ENCODE data around the gene GRID1. TPM values are rescaled to one million over a fixed set of nuclear protein-coding genes. Genes with fewer than 3 reads are reported as not detected.
A peak's percentile ranks its signal among the peaks of the same experiment; 100 is the strongest.

GRID1 gene
- polyA plus RNA-seq, 4 donors, result 0.27 to 1.1 (median 0.40) TPM; not detected in 1

DNA sequence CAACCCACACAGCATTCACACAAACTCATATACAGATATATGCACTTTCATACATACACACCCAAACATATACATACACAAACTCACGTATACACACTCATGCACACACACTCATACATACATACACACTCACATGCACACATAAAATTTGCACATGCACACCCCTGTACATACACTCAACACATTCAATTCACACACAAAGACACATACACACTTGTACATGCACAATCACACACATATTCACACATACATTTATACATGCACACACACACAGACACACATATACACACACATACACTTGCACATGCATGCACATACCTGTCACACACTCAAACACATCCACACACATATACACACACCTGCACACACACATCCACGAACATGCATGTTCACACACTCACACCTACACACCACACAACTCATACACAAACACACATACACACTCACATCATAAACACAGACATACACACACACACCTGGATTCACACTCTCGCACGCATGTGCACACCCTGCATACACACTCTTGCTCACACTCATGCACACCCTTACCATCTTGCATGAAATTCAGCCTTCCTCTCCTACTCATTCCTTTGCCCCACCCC lies 451.2 kb downstream of the GRID1 start:
- no peaks in the 10 kb centered on the region for H3K9me3 ChIP-seq (ENCODE audit: control insufficient read depth in 2 of 2, insufficient read depth in 1 of 2, low read depth in 1 of 2, low read length in 1 of 2)
- no peak overlapping the region for H3K4me3 ChIP-seq (ENCODE audit: low read depth in 1 of 3, low read length in 3 of 3)
- DNase-seq (no peak), FAIRE-seq (no peak)
- H3K27ac ChIP-seq (ENCODE audit: low read depth in 1 of 3, low read length in 2 of 3), result no peak overlapping the region
- no peaks in the 10 kb centered on the region for H3K27me3 ChIP-seq (ENCODE audit: control insufficient read depth in 3 of 3, insufficient read depth in 3 of 3, low read length in 3 of 3)
- 81 to 92% (median 88%) methylated on average over 4 of the region's 4 CpGs for WGBS, 3 donors
- H3K36me3 ChIP-seq (ENCODE audit: control insufficient read depth in 3 of 3, insufficient read depth in 2 of 3, low read depth in 1 of 3, low read length in 3 of 3), result no peaks in the 10 kb centered on the region
- H3K4me1 ChIP-seq (ENCODE audit: control insufficient read depth in 3 of 3, insufficient read depth in 2 of 3, low read depth in 1 of 3, low read length in 2 of 3), result no peaks in the 10 kb centered on the region

DNA sequence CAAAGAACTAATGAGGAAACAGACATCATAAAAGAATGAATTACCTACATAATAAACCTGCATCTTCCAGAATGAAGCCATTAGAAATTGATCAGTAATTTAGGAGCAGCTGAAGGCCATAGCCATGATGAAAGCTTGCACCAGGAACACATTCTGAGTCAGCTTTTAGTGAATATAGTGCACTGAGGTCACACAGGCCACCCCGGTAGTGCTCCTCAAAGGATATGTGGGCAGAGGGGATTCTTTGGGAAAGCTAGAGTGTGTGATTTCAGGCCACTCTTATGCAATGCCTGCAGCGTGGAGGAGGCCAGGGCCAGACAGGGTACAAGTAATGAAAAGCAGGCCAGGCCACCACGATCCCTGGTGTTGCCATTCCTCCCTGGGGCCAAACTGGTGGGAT lies 451.9 kb downstream of the GRID1 start:
- DNase-seq (no peak), FAIRE-seq (no peak)
- 79 to 95% (median 80%) methylated on average over 3 of the region's 3 CpGs for WGBS, 3 donors
- Histone ChIP-seq H3K9me3 (ENCODE audit: control insufficient read depth in 2 of 2, insufficient read depth in 1 of 2, low read depth in 1 of 2, low read length in 1 of 2) (no peaks in the 10 kb centered on the region), H3K4me3 (ENCODE audit: low read depth in 1 of 3, low read length in 3 of 3) (no peak overlapping the region), H3K36me3 (ENCODE audit: control insufficient read depth in 3 of 3, insufficient read depth in 2 of 3, low read depth in 1 of 3, low read length in 3 of 3) (no peaks in the 10 kb centered on the region), H3K4me1 (ENCODE audit: control insufficient read depth in 3 of 3, insufficient read depth in 2 of 3, low read depth in 1 of 3, low read length in 2 of 3) (no peaks in the 10 kb centered on the region), H3K27ac (ENCODE audit: low read depth in 1 of 3, low read length in 2 of 3) (no peak overlapping the region), H3K27me3 (ENCODE audit: control insufficient read depth in 3 of 3, insufficient read depth in 3 of 3, low read length in 3 of 3) (no peaks in the 10 kb centered on the region)

DNA sequence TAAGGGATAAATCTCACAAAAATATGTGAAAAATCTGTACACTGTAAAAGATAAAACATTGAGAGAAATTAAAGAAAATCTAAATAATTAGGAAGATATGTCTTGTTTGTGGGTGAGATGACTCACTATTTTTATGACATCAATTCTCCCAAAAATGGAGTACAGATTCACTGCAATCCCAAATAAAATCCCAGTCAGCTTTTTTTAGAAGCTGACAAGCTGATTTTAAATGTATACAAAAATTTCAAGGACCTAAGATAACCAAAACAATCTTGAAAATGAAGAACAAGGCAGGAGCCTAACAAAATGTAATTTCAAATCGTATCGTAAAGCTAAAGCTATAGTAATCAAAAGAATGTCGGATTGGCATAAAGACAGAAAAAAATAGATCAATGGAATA lies 458.1 kb downstream of the GRID1 start:
- H3K9me3 ChIP-seq (ENCODE audit: control insufficient read depth in 2 of 2, insufficient read depth in 1 of 2, low read depth in 1 of 2, low read length in 1 of 2), result no peaks in the 10 kb centered on the region
- no peaks in the 10 kb centered on the region for H3K36me3 ChIP-seq (ENCODE audit: control insufficient read depth in 3 of 3, insufficient read depth in 2 of 3, low read depth in 1 of 3, low read length in 3 of 3)
- DNase-seq, result no peak
- H3K27ac ChIP-seq (ENCODE audit: low read depth in 1 of 3, low read length in 2 of 3), result no peak overlapping the region
- peak; percentile 39 for FAIRE-seq
- no peaks in the 10 kb centered on the region for H3K4me1 ChIP-seq (ENCODE audit: control insufficient read depth in 3 of 3, insufficient read depth in 2 of 3, low read depth in 1 of 3, low read length in 2 of 3)
- WGBS, 3 donors, result 72 to 89% (median 79%) methylated on average over 3 of the region's 3 CpGs
- no peak overlapping the region for H3K4me3 ChIP-seq (ENCODE audit: low read depth in 1 of 3, low read length in 3 of 3)
- no peaks in the 10 kb centered on the region for H3K27me3 ChIP-seq (ENCODE audit: control insufficient read depth in 3 of 3, insufficient read depth in 3 of 3, low read length in 3 of 3)

DNA sequence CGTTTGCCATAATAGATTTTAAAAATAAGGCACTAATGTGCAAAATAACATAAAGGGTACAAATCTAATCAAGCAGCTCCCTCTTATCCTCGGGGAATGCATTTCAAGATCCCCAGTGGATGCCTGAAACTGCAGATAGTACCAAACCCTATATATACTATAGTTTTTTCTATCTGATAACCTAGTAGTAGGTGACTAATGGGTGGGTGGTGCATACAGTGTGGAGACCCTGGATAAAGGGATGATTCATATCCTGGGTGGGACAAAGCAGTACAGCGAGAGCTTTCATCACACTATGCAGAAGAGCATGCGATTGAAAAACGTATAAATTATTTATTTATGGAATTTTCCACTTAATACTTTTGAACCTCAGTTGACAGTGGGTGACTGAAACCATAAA lies 464.5 kb downstream of the GRID1 start:
- H3K36me3 ChIP-seq (ENCODE audit: control insufficient read depth in 3 of 3, insufficient read depth in 2 of 3, low read depth in 1 of 3, low read length in 3 of 3), result no peaks in the 10 kb centered on the region
- no peaks in the 10 kb centered on the region for H3K27me3 ChIP-seq (ENCODE audit: control insufficient read depth in 3 of 3, insufficient read depth in 3 of 3, low read length in 3 of 3)
- DNase-seq (no peak), FAIRE-seq (no peak)
- no peak overlapping the region for H3K27ac ChIP-seq (ENCODE audit: low read depth in 1 of 3, low read length in 2 of 3)
- no peak overlapping the region for H3K4me3 ChIP-seq (ENCODE audit: low read depth in 1 of 3, low read length in 3 of 3)
- H3K4me1 ChIP-seq (ENCODE audit: control insufficient read depth in 3 of 3, insufficient read depth in 2 of 3, low read depth in 1 of 3, low read length in 2 of 3), result no peaks in the 10 kb centered on the region
- 59 to 74% (median 66%) methylated on average over 5 of the region's 5 CpGs for WGBS, 3 donors
- no peaks in the 10 kb centered on the region for H3K9me3 ChIP-seq (ENCODE audit: control insufficient read depth in 2 of 2, insufficient read depth in 1 of 2, low read depth in 1 of 2, low read length in 1 of 2)

DNA sequence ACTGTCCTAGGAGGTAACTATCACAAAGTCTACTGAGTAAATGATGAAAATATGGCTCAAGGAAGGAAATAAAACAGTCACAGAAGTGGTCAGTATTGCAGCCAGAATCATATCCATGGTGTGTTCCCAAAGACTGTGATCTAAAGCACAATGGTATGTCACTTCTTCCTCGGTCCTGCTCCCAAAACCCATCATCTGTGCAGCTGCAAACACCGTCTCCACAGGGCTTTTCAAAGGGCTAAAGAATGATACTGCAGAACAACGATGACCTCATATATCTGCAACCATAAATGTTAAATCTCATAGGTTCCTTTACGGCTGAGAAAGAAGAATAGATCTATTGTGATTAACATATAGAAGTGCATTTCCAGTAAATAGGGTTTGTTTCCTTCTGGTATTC lies 465.0 kb downstream of the GRID1 start:
- no peaks in the 10 kb centered on the region for H3K27me3 ChIP-seq (ENCODE audit: control insufficient read depth in 3 of 3, insufficient read depth in 3 of 3, low read length in 3 of 3)
- no peaks in the 10 kb centered on the region for H3K36me3 ChIP-seq (ENCODE audit: control insufficient read depth in 3 of 3, insufficient read depth in 2 of 3, low read depth in 1 of 3, low read length in 3 of 3)
- WGBS, 3 donors, result 78 to 80% (median 78%) methylated on average over 4 of the region's 4 CpGs
- H3K9me3 ChIP-seq (ENCODE audit: control insufficient read depth in 2 of 2, insufficient read depth in 1 of 2, low read depth in 1 of 2, low read length in 1 of 2), result no peaks in the 10 kb centered on the region
- H3K4me1 ChIP-seq (ENCODE audit: control insufficient read depth in 3 of 3, insufficient read depth in 2 of 3, low read depth in 1 of 3, low read length in 2 of 3), result no peaks in the 10 kb centered on the region
- no peak for DNase-seq
- H3K27ac ChIP-seq (ENCODE audit: low read depth in 1 of 3, low read length in 2 of 3), result no peak overlapping the region
- FAIRE-seq, result no peak
- H3K4me3 ChIP-seq (ENCODE audit: low read depth in 1 of 3, low read length in 3 of 3), result no peak overlapping the region

DNA sequence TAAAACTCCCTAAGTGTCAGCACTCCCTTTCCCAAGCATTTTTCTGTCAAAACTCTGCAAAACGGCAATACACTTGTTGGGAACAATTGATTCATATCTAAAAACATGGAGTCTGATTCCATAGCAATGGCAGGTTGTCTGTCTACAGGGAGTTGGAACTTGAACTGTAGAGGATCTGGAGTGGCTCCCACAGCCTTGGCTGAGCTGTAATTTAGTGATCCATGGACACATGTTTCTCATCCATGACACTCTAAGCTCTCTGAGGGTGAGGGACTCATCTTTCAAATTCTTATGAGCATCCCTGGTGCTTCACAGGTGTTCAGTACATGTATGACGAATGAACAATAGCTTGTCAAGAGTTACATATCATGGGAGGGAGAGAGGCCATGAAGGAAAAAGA lies 466.1 kb downstream of the GRID1 start:
- Histone ChIP-seq H3K27ac (ENCODE audit: low read depth in 1 of 3, low read length in 2 of 3) (no peak overlapping the region), H3K36me3 (ENCODE audit: control insufficient read depth in 3 of 3, insufficient read depth in 2 of 3, low read depth in 1 of 3, low read length in 3 of 3) (no peaks in the 10 kb centered on the region), H3K27me3 (ENCODE audit: control insufficient read depth in 3 of 3, insufficient read depth in 3 of 3, low read length in 3 of 3) (no peaks in the 10 kb centered on the region), H3K9me3 (ENCODE audit: control insufficient read depth in 2 of 2, insufficient read depth in 1 of 2, low read depth in 1 of 2, low read length in 1 of 2) (no peaks in the 10 kb centered on the region), H3K4me3 (ENCODE audit: low read depth in 1 of 3, low read length in 3 of 3) (no peak overlapping the region), H3K4me1 (ENCODE audit: control insufficient read depth in 3 of 3, insufficient read depth in 2 of 3, low read depth in 1 of 3, low read length in 2 of 3) (no peaks in the 10 kb centered on the region)
- DNase-seq (no peak), FAIRE-seq (no peak)
- WGBS, 3 donors, result 72 to 80% (median 78%) methylated on average over 2 of the region's 2 CpGs

DNA sequence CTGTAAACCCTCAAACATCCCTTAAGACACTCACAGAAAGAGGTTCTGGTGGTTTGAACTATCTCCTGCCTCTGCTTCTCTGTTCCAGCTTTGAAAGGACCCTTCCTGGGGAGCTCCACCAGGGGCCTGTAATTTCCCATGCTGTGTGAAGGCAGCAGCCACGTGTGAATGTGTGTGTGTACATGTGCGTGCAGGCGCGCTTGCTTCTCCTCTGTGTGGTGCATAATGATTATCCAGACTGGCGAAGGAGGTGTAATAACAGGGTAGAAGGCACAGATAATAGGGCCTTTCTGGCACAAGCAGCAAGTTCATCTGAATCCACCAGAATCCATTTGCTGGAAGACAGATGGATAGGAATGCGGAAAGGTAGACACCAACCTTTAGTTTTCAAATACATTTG lies 466.5 kb downstream of the GRID1 start:
- DNase-seq (no peak), FAIRE-seq (no peak)
- Histone ChIP-seq H3K36me3 (ENCODE audit: control insufficient read depth in 3 of 3, insufficient read depth in 2 of 3, low read depth in 1 of 3, low read length in 3 of 3) (no peaks in the 10 kb centered on the region), H3K27ac (ENCODE audit: low read depth in 1 of 3, low read length in 2 of 3) (no peak overlapping the region), H3K4me3 (ENCODE audit: low read depth in 1 of 3, low read length in 3 of 3) (no peak overlapping the region), H3K9me3 (ENCODE audit: control insufficient read depth in 2 of 2, insufficient read depth in 1 of 2, low read depth in 1 of 2, low read length in 1 of 2) (no peaks in the 10 kb centered on the region), H3K4me1 (ENCODE audit: control insufficient read depth in 3 of 3, insufficient read depth in 2 of 3, low read depth in 1 of 3, low read length in 2 of 3) (no peaks in the 10 kb centered on the region), H3K27me3 (ENCODE audit: control insufficient read depth in 3 of 3, insufficient read depth in 3 of 3, low read length in 3 of 3) (no peaks in the 10 kb centered on the region)
- WGBS, 3 donors, result 84 to 92% (median 90%) methylated on average over 6 of the region's 6 CpGs

DNA sequence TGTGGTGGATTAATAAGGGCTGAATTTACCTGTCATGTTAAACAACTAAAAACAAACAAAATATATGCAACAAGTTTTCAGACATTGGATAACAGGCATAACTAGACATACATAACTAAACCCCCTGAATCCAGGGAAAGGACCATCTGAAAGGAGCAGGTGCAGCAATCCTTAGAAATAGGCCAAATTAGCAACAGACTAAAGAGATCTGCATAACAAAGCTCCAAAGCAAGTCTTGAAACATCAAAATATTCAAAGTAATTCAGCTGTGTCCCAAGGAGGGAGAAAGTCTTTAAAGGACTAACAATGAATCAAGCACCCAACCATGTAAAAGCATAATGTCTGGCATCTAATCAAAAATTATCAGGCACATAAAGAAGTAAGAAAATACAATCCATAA lies 475.1 kb downstream of the GRID1 start:
- peaks cover 0 to 3% of the 10 kb centered on the region in 2 donors for H3K9me3 ChIP-seq (ENCODE audit: control insufficient read depth in 2 of 2, insufficient read depth in 1 of 2, low read depth in 1 of 2, low read length in 1 of 2)
- no peak overlapping the region for H3K4me3 ChIP-seq (ENCODE audit: low read depth in 1 of 3, low read length in 3 of 3)
- no peak for FAIRE-seq
- no peak overlapping the region for H3K27ac ChIP-seq (ENCODE audit: low read depth in 1 of 3, low read length in 2 of 3)
- no peaks in the 10 kb centered on the region for H3K4me1 ChIP-seq (ENCODE audit: control insufficient read depth in 3 of 3, insufficient read depth in 2 of 3, low read depth in 1 of 3, low read length in 2 of 3)
- no peak for DNase-seq
- no peaks in the 10 kb centered on the region for H3K36me3 ChIP-seq (ENCODE audit: control insufficient read depth in 3 of 3, insufficient read depth in 2 of 3, low read depth in 1 of 3, low read length in 3 of 3)
- no peaks in the 10 kb centered on the region for H3K27me3 ChIP-seq (ENCODE audit: control insufficient read depth in 3 of 3, insufficient read depth in 3 of 3, low read length in 3 of 3)

DNA sequence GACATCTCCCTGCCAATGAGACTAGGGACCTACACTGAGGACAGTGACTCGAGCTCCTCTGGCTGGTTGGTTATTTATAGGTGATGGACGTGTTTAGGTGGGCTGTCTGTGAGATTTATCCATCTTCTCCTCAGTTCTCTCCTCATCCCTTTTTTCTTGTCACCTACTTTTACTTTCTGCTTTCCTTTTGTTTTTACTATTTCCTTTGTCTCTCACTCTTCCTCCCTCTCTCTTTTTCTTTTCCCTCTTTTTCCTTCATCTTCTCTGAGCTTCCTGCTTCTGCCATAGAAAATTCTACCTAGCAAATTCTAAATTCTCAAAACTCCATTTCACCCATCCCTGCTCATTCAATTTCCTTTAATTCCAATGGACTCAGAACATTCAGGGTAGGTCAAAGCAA lies 478.0 kb downstream of the GRID1 start:
- no peaks in the 10 kb centered on the region for H3K36me3 ChIP-seq (ENCODE audit: control insufficient read depth in 3 of 3, insufficient read depth in 2 of 3, low read depth in 1 of 3, low read length in 3 of 3)
- 67 to 84% (median 72%) methylated on average over 2 of the region's 2 CpGs for WGBS, 3 donors
- no peaks in the 10 kb centered on the region for H3K27me3 ChIP-seq (ENCODE audit: control insufficient read depth in 3 of 3, insufficient read depth in 3 of 3, low read length in 3 of 3)
- no peak for DNase-seq
- H3K4me1 ChIP-seq (ENCODE audit: control insufficient read depth in 3 of 3, insufficient read depth in 2 of 3, low read depth in 1 of 3, low read length in 2 of 3), result no peaks in the 10 kb centered on the region
- peaks cover 0 to 3% of the 10 kb centered on the region in 2 donors for H3K9me3 ChIP-seq (ENCODE audit: control insufficient read depth in 2 of 2, insufficient read depth in 1 of 2, low read depth in 1 of 2, low read length in 1 of 2)
- no peak overlapping the region for H3K27ac ChIP-seq (ENCODE audit: low read depth in 1 of 3, low read length in 2 of 3)
- no peak for FAIRE-seq
- no peak overlapping the region for H3K4me3 ChIP-seq (ENCODE audit: low read depth in 1 of 3, low read length in 3 of 3)
